ENCODE data around the gene HTR1D.
A peak's percentile ranks its signal among the peaks of the same experiment; 100 is the strongest.
"Not testable (repeated sequence)": the region's sequence is repeated elsewhere in the genome, so short reads cannot be mapped to it uniquely, and the experiment has no call there.

The HTR1D gene

GRCh38 chr1:23239638-23240295 lies 22.5 kb upstream of the HTR1D start:
- DNase-seq, result no peak
- in situ Hi-C loops (cut with HindIII; ENCODE audit: low pct_ligation_motif_present, low sequenced_read_pairs), result no loop called here
- no peaks in the 10 kb centered on the region for H3K36me3 ChIP-seq (replicated peaks)
- H3K27me3 ChIP-seq (replicated peaks), result no peaks in the 10 kb centered on the region
- no peak overlapping the region for H3K4me3 ChIP-seq (ENCODE audit: low read depth, low read length)
- no peak for TF ChIP-seq CTCF (IDR thresholded peaks at IDR 0.05; ENCODE audit: low read depth, low read length, missing control alignments)
- H3K27ac ChIP-seq, result no peak overlapping the region

GRCh38 chr1:23238565-23238964 lies 21.3 kb upstream of the HTR1D start:
- Histone ChIP-seq H3K36me3 (replicated peaks) (no peaks in the 10 kb centered on the region), H3K27me3 (replicated peaks) (no peaks in the 10 kb centered on the region)
- no peak for TF ChIP-seq CTCF (IDR thresholded peaks at IDR 0.05; ENCODE audit: low read depth, low read length, missing control alignments)

GRCh38 chr1:23237508-23237907 lies 20.2 kb upstream of the HTR1D start:
- in situ Hi-C loops (cut with HindIII; ENCODE audit: low pct_ligation_motif_present, low sequenced_read_pairs), result no loop called here
- Histone ChIP-seq H3K27me3 (replicated peaks) (no peaks in the 10 kb centered on the region), H3K36me3 (replicated peaks) (no peaks in the 10 kb centered on the region), H3K4me3 (ENCODE audit: low read depth, low read length) (no peak overlapping the region), H3K27ac (no peak overlapping the region)
- DNase-seq, result no peak
- no peak for TF ChIP-seq CTCF (IDR thresholded peaks at IDR 0.05; ENCODE audit: low read depth, low read length, missing control alignments)

More at GRCh38 chr1:23238565-23238964, 21.3 kb upstream of the HTR1D start:
- in situ Hi-C loops (cut with HindIII; ENCODE audit: low pct_ligation_motif_present, low sequenced_read_pairs), result no loop called here
- DNase-seq, result no peak
- Histone ChIP-seq H3K27ac (no peak overlapping the region), H3K4me3 (ENCODE audit: low read depth, low read length) (no peak overlapping the region)

- no peak for DNase-seq
- in situ Hi-C loops (cut with HindIII; ENCODE audit: low pct_ligation_motif_present, low sequenced_read_pairs), result no loop called here
- Histone ChIP-seq H3K4me3 (ENCODE audit: low read depth, low read length) (no peak overlapping the region), H3K36me3 (replicated peaks) (no peaks in the 10 kb centered on the region), H3K27me3 (replicated peaks) (no peaks in the 10 kb centered on the region), H3K27ac (no peak overlapping the region)
- TF ChIP-seq CTCF (IDR thresholded peaks at IDR 0.05; ENCODE audit: low read depth, low read length, missing control alignments), result no peak
These were observed 10.5 kb upstream of the HTR1D start for GRCh38 chr1:23227806-23228205.

- H3K4me3 ChIP-seq (ENCODE audit: low read depth, low read length), result no peak overlapping the region
- in situ Hi-C loops (cut with HindIII; ENCODE audit: low pct_ligation_motif_present, low sequenced_read_pairs), result no loop called here
- no peaks in the 10 kb centered on the region for H3K36me3 ChIP-seq (replicated peaks)
- peak; percentile 51 for DNase-seq
- peak overlapping the region; percentile 19 for H3K27ac ChIP-seq
- no peaks in the 10 kb centered on the region for H3K27me3 ChIP-seq (replicated peaks)
- TF ChIP-seq CTCF (IDR thresholded peaks at IDR 0.05; ENCODE audit: low read depth, low read length, missing control alignments), result no peak
These were observed 7.7 kb upstream of the HTR1D start for GRCh38 chr1:23224739-23225648.

- H3K4me3 ChIP-seq (ENCODE audit: low read depth, low read length); in situ Hi-C loops (cut with HindIII; ENCODE audit: low pct_ligation_motif_present, low sequenced_read_pairs); H3K36me3 ChIP-seq (replicated peaks); H3K27ac ChIP-seq; H3K27me3 ChIP-seq (replicated peaks); DNase-seq: not testable (repeated sequence)
These were observed 6.7 kb upstream of the HTR1D start for GRCh38 chr1:23223963-23224362.

- H3K4me3 ChIP-seq (ENCODE audit: low read depth, low read length); in situ Hi-C loops (cut with HindIII; ENCODE audit: low pct_ligation_motif_present, low sequenced_read_pairs); DNase-seq; H3K27me3 ChIP-seq (replicated peaks); H3K27ac ChIP-seq; H3K36me3 ChIP-seq (replicated peaks): not testable (repeated sequence)
These were observed 6.2 kb upstream of the HTR1D start for GRCh38 chr1:23223490-23223951.
